Esophagus muscularis mucosa (tissue), 3 donors: ENCODE data around the gene TMEM86A.

Experiments
- EP300 ChIP-seq: sonication (generic); formaldehyde crosslinking; IDR thresholded peaks from one replicate; pipeline ENCODE4 v1.6.1; 2017; ENCODE audit warnings: antibody characterized with exemption
- TF ChIP-seq, protein P1 (sequence below), 3 experiments: fragments of 200-600 bp in 2 of 3; fragments of 450-650 bp in 1 of 3; sonication (generic) in 2 of 3; IDR thresholded peaks; one replicate each; pipeline ENCODE4 v1.5.1; 2017 to 2019; ENCODE audit warnings: antibody characterized with exemption in 3 of 3, mild to moderate bottlenecking in 2 of 3, moderate library complexity in 1 of 3

GRCh38 chr11:18668131-18668530, 30.4 kb upstream of the TMEM86A start:
- TF ChIP-seq, protein P1, sequence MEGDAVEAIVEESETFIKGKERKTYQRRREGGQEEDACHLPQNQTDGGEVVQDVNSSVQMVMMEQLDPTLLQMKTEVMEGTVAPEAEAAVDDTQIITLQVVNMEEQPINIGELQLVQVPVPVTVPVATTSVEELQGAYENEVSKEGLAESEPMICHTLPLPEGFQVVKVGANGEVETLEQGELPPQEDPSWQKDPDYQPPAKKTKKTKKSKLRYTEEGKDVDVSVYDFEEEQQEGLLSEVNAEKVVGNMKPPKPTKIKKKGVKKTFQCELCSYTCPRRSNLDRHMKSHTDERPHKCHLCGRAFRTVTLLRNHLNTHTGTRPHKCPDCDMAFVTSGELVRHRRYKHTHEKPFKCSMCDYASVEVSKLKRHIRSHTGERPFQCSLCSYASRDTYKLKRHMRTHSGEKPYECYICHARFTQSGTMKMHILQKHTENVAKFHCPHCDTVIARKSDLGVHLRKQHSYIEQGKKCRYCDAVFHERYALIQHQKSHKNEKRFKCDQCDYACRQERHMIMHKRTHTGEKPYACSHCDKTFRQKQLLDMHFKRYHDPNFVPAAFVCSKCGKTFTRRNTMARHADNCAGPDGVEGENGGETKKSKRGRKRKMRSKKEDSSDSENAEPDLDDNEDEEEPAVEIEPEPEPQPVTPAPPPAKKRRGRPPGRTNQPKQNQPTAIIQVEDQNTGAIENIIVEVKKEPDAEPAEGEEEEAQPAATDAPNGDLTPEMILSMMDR (IDR thresholded peaks at IDR 0.05): no peak
- no peak for TF ChIP-seq EP300
